Measurements from ENCODE around the gene OLA1.

DNA sequence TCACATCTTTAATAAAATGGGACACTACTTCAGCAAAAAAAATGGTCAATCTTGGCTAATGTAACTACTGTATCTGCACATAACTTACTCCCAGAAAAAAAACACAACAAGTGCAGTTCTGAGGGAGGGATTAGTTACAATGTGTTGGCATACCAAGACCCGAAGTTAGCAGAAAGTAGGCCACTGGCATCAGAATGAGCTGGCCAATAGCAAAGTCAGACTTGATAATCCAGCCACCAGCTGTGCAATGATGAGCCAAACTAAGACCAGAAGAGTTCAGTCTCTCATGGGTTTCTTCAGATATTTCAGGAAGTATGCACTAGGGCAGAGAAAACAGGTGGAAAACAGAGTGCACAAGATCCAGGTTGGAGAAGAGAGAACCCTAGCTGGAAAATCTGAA is 65.3 kb downstream of the OLA1 start:
- TF ChIP-seq, protein P1, sequence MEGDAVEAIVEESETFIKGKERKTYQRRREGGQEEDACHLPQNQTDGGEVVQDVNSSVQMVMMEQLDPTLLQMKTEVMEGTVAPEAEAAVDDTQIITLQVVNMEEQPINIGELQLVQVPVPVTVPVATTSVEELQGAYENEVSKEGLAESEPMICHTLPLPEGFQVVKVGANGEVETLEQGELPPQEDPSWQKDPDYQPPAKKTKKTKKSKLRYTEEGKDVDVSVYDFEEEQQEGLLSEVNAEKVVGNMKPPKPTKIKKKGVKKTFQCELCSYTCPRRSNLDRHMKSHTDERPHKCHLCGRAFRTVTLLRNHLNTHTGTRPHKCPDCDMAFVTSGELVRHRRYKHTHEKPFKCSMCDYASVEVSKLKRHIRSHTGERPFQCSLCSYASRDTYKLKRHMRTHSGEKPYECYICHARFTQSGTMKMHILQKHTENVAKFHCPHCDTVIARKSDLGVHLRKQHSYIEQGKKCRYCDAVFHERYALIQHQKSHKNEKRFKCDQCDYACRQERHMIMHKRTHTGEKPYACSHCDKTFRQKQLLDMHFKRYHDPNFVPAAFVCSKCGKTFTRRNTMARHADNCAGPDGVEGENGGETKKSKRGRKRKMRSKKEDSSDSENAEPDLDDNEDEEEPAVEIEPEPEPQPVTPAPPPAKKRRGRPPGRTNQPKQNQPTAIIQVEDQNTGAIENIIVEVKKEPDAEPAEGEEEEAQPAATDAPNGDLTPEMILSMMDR (IDR thresholded peaks at IDR 0.05), result no peak
- TF ChIP-seq POLR2AphosphoS5 (IDR thresholded peaks at IDR 0.05; ENCODE audit: insufficient read depth in 1 of 2, low read depth in 1 of 2) (no peak), POLR2A (IDR thresholded peaks at IDR 0.05) (no peak)
